GM23338 (cell line): ENCODE data around the gene MORC1. TPM values are rescaled to one million over a fixed set of nuclear protein-coding genes. Genes with fewer than 3 reads are reported as not detected.
"Not testable (repeated sequence)": the region's sequence is repeated elsewhere in the genome, so short reads cannot be mapped to it uniquely, and the experiment has no call there.

ENCODE experiments used
- ATAC-seq: fragments of 200-7000 bp; cut with Tn5 transposase; 3 replicates; pipeline ENCODE4 v1.9.1; 2020
- DNase-seq: peaks from one replicate; pipeline ENCODE4 v3.0.0-alpha.2; 2015; ENCODE audit warnings: low spot score
- H2AFZ ChIP-seq: fragments of 200-600 bp; sonication (generic); 2 replicates; pipeline ENCODE4 v1.8.0; 2016; ENCODE audit warnings: antibody characterized with exemption, mild to moderate bottlenecking, moderate library complexity
- H3F3A ChIP-seq: fragments of 200-600 bp; sonication (generic); replicated peaks from 2 replicates; pipeline ENCODE4 v1.8.0; 2017; ENCODE audit warnings: antibody characterized with exemption, mixed run types, low read depth
- H3K27ac ChIP-seq: fragments of 200-600 bp; sonication (generic); 2 replicates; pipeline ENCODE4 v1.6.1; 2016; ENCODE audit warnings: low read depth
- H3K27me3 ChIP-seq: fragments of 200-600 bp; sonication (generic); 2 replicates; pipeline ENCODE4 v1.8.0; 2016; ENCODE audit warnings: mild to moderate bottlenecking, mixed run types, moderate library complexity; ENCODE audit not compliant: insufficient read depth
- H3K36me3 ChIP-seq: fragments of 200-600 bp; sonication (generic); 2 replicates; pipeline ENCODE4 v1.8.0; 2016; ENCODE audit warnings: mild to moderate bottlenecking; ENCODE audit not compliant: insufficient read depth
- H3K4me1 ChIP-seq: fragments of 200-600 bp; sonication (generic); 2 replicates; pipeline ENCODE4 v1.8.0; 2016; ENCODE audit warnings: mild to moderate bottlenecking, moderate library complexity; ENCODE audit not compliant: insufficient read depth
- H3K4me2 ChIP-seq: fragments of 200-600 bp; sonication (generic); 2 replicates; pipeline ENCODE4 v1.7.1; 2017; ENCODE audit warnings: mixed run types
- H3K4me3 ChIP-seq: fragments of 200-600 bp; sonication (generic); 2 replicates; pipeline ENCODE4 v1.6.1; 2016; ENCODE audit warnings: mixed run types
- H3K79me2 ChIP-seq: fragments of 200-600 bp; sonication (generic); replicated peaks from 2 replicates; pipeline ENCODE4 v1.8.0; 2017; ENCODE audit warnings: mild to moderate bottlenecking; ENCODE audit not compliant: insufficient read depth
- H3K9me2 ChIP-seq: fragments of 200-600 bp; sonication (generic); 2 replicates; pipeline ENCODE4 v1.8.0; 2017; ENCODE audit not compliant: insufficient read depth
- H4K20me1 ChIP-seq: fragments of 200-600 bp; sonication (generic); replicated peaks from 2 replicates; pipeline ENCODE4 v1.8.0; 2017; ENCODE audit warnings: mild to moderate bottlenecking; ENCODE audit not compliant: insufficient read depth
- H3K27ac Mint-ChIP-seq: 2 replicates; pipeline ENCODE4 v1.8.0; 2020; ENCODE audit warnings: inconsistent platforms, mild to moderate bottlenecking, moderate library complexity, mixed read lengths
- H3K27me3 Mint-ChIP-seq: 3 replicates; pipeline ENCODE4 v1.8.0; 2022; ENCODE audit warnings: low read depth, mild to moderate bottlenecking, moderate library complexity, mixed read lengths, inconsistent platforms; ENCODE audit not compliant: insufficient read depth, poor library complexity
- H3K36me3 Mint-ChIP-seq: 3 replicates; pipeline ENCODE4 v1.8.0; 2021; ENCODE audit warnings: low read depth, mild to moderate bottlenecking, inconsistent platforms, moderate library complexity, mixed read lengths
- H3K4me1 Mint-ChIP-seq: 3 replicates; pipeline ENCODE4 v1.8.0; 2020; ENCODE audit warnings: mild to moderate bottlenecking, inconsistent platforms, mixed read lengths
- H3K4me3 Mint-ChIP-seq: 3 replicates; pipeline ENCODE4 v1.8.0; 2021; ENCODE audit warnings: moderate library complexity, mild to moderate bottlenecking, inconsistent platforms, mixed read lengths
- H3K9me3 Mint-ChIP-seq: 3 replicates; pipeline ENCODE4 v1.8.0; 2020; ENCODE audit warnings: moderate library complexity, mild to moderate bottlenecking, inconsistent platforms, mixed read lengths
- EZH2phosphoT487 ChIP-seq: fragments of 200-600 bp; sonication (generic); IDR thresholded peaks from one replicate; pipeline ENCODE4 v1.8.1; 2018; ENCODE audit warnings: antibody characterized with exemption; ENCODE audit not compliant: unreplicated experiment
- JUNB ChIP-seq: IDR thresholded peaks from one replicate; pipeline ENCODE4 v1.6.1; 2016; ENCODE audit warnings: antibody characterized with exemption; ENCODE audit not compliant: unreplicated experiment
- ZNF114 ChIP-seq: fragments of 250-450 bp; sonication (Bioruptor Pico); IDR thresholded peaks from 2 replicates; pipeline ENCODE4 v1.5.0; 2020; ENCODE audit warnings: mild to moderate bottlenecking, moderate library complexity
- polyA plus RNA-seq: library from polyadenylated mRNA; unstranded; fragments of >200 nt; fragmentation: Nextera tagmentation; extraction: Ambion mirVana; gene quantifications from 2 replicates; pipeline ENCODE4 v1.2.1, GENCODE V29; 2016
- total RNA-seq: library from RNA; depleted of rRNA; stranded (reverse); fragments of >200 nt; shearing (Covaris generic); gene quantifications from 2 replicates; pipeline ENCODE4 v1.2.3, GENCODE V29; 2014
- TF ChIP-seq, protein P1 (sequence below), 2 experiments: fragments of 200-600 bp in 1 of 2; sonication (generic) in 1 of 2; conservative IDR thresholded peaks; 2 replicates each; pipeline versions ENCODE4 v1.5.1 to v1.6.1; 2016 to 2017; ENCODE audit warnings: antibody characterized with exemption in 2 of 2, low read depth in 2 of 2, mild to moderate bottlenecking in 2 of 2, moderate library complexity in 1 of 2

MORC1 gene
- total and polyA plus RNA-seq, 2 experiments from 2014 or later: not detected

DNA sequence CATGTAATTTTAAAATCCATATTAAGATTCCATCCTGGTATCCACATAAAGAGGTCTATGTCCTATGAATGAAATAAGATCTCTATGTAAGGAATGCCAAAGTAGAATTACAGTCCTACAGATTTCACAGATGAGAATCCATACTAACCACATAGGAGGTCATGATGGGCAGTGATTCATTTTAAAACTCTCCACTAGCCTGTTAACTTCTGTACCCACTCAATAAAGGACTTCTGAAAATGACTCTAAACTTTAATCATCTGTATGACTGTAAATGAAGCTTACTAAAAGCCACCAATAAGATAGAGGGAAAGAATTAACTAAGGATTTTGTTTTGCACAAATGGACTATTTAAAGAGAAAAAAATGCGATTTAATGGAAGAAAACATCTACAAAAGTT is 28.7 kb downstream of the MORC1 start:
- no peaks in the 10 kb centered on the region for H3K36me3 ChIP-seq
- no peak overlapping the region for H3K4me2 ChIP-seq
- Mint-ChIP-seq H3K4me1 (no peaks in the 10 kb centered on the region), H3K36me3 (no peaks in the 10 kb centered on the region), H3K27ac (no peak overlapping the region), H3K4me3 (no peak overlapping the region), H3K27me3 (no peaks in the 10 kb centered on the region), H3K9me3 (no peaks in the 10 kb centered on the region)
- no peaks in the 10 kb centered on the region for H3K4me1 ChIP-seq
- H3K4me3 ChIP-seq: no peak overlapping the region
- no peaks in the 10 kb centered on the region for H3K27me3 ChIP-seq
- H3K27ac ChIP-seq: no peak overlapping the region
- no peak for TF ChIP-seq EZH2phosphoT487
- TF ChIP-seq JUNB: no peak
- ATAC-seq (no peak), DNase-seq (no peak)
- H2AFZ ChIP-seq: no peak overlapping the region
- no peaks in the 10 kb centered on the region for H3F3A ChIP-seq
- H4K20me1 ChIP-seq: no peaks in the 10 kb centered on the region
- H3K9me2 ChIP-seq: no peaks in the 10 kb centered on the region; the same call in 1 of the 2 replicates
- H3K79me2 ChIP-seq: no peaks in the 10 kb centered on the region

DNA sequence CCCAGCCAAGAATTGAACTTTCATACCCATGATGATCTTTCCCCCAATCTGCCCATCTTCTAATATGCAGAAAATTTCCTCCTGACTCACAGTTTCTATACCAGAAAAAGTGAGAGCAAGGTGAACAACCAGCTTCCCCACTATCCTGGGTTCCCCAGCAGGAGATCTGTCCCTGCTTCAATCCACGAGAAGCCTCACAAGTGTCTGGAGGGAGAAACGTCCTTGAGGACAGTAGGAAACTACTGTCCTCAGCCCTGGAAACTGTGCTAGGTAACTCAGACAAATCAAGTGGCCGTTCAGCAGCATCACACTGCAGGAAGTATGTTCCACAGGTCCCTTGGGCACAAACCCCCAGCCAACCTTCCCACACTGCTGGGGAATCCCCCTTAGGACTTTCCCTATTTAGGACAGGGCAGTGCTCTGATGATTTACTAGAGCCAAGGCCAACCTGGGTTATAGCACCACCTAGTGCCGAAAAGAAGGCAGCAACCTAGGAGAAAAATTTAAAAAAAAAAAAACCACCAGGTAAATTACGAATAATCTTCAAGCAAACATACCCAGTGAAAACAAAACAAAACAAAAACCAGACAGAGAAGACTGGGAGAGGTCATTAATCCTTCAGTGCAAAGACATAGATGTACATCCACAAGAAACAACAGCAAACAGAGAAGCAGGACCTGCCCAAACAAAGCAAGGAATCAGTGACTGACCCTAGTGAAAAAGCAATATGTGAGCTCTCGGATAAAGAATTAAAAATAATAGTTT is 36.0 kb downstream of the MORC1 start:
- H3K27me3 Mint-ChIP-seq: peaks cover 2% of the 10 kb centered on the region
- no peaks in the 10 kb centered on the region for H3K79me2 ChIP-seq
- peak; percentile 100 for ATAC-seq
- no peaks in the 10 kb centered on the region for H3K36me3 ChIP-seq
- no peak overlapping the region; the same call in 1 of the 2 replicates for H3K27ac Mint-ChIP-seq
- no peaks in the 10 kb centered on the region for H3K36me3 Mint-ChIP-seq
- H3K9me3 Mint-ChIP-seq: peaks cover 3% of the 10 kb centered on the region; the same call in 1 of the 3 replicates
- peak overlapping the region; percentile 60; the same call in 1 of the 2 replicates for H2AFZ ChIP-seq
- no peaks in the 10 kb centered on the region; the same call in 2 of the 3 replicates for H3K4me1 Mint-ChIP-seq
- no peaks in the 10 kb centered on the region for H4K20me1 ChIP-seq
- no peaks in the 10 kb centered on the region for H3F3A ChIP-seq
- H3K27ac ChIP-seq: no peak overlapping the region
- no peaks in the 10 kb centered on the region for H3K9me2 ChIP-seq
- TF ChIP-seq, protein P1, sequence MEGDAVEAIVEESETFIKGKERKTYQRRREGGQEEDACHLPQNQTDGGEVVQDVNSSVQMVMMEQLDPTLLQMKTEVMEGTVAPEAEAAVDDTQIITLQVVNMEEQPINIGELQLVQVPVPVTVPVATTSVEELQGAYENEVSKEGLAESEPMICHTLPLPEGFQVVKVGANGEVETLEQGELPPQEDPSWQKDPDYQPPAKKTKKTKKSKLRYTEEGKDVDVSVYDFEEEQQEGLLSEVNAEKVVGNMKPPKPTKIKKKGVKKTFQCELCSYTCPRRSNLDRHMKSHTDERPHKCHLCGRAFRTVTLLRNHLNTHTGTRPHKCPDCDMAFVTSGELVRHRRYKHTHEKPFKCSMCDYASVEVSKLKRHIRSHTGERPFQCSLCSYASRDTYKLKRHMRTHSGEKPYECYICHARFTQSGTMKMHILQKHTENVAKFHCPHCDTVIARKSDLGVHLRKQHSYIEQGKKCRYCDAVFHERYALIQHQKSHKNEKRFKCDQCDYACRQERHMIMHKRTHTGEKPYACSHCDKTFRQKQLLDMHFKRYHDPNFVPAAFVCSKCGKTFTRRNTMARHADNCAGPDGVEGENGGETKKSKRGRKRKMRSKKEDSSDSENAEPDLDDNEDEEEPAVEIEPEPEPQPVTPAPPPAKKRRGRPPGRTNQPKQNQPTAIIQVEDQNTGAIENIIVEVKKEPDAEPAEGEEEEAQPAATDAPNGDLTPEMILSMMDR (conservative IDR thresholded peaks at IDR 0.05; ENCODE audit: low read depth in 2 of 2): peak; percentile 87 to 91
- TF ChIP-seq ZNF114 (CRISPR knock-in tag): no peak
- H3K4me1 ChIP-seq: no peaks in the 10 kb centered on the region
- peak; percentile 85 for DNase-seq
- H3K4me3 ChIP-seq: no peak overlapping the region
- H3K4me3 Mint-ChIP-seq: no peak overlapping the region
- H3K4me2 ChIP-seq: no peak overlapping the region
- H3K27me3 ChIP-seq: no peaks in the 10 kb centered on the region

DNA sequence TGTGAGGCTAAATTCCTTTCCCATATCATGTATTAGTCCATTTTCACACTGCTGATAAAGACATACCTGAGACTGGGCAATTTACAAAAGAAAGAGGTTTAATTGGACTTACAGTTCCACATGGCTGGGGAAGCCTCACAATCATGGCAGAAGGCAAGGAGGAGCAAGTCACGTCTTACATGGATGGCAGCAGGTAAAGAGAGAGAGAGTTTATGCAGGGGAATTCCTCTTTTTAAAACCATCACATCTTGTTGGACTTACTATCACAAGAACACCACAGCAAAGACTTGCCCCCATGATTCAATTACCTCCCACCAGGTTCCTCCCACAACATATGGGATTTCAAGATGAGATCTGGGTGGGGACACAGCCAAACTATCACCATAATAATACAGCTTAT is 37.8 kb downstream of the MORC1 start:
- not testable (repeated sequence) for H3K4me3 Mint-ChIP-seq, H3K27ac Mint-ChIP-seq, H3K4me1 Mint-ChIP-seq, H3K4me3 ChIP-seq, H3K9me2 ChIP-seq, H3F3A ChIP-seq, H2AFZ ChIP-seq, H3K27ac ChIP-seq, H3K36me3 Mint-ChIP-seq, H3K79me2 ChIP-seq, H4K20me1 ChIP-seq, DNase-seq, ATAC-seq, H3K27me3 Mint-ChIP-seq, H3K9me3 Mint-ChIP-seq, H3K4me2 ChIP-seq, H3K4me1 ChIP-seq, H3K27me3 ChIP-seq, H3K36me3 ChIP-seq
